Neural progenitor cell (in vitro differentiated cells): ENCODE measurements around the gene ANKHD1.

ENCODE experiments used
- CTCF ChIP-seq: fragments of 200-600 bp; sonication (generic); IDR thresholded peaks from 2 replicates; pipeline ENCODE4 v1.5.1; 2017; ENCODE audit warnings: antibody characterized with exemption, mild to moderate bottlenecking
- EZH2 ChIP-seq: fragments of 200-600 bp; sonication (generic); IDR thresholded peaks from 2 replicates; pipeline ENCODE4 v1.6.1; 2017; ENCODE audit warnings: antibody characterized with exemption, mild to moderate bottlenecking, moderate library complexity

- no peak for TF ChIP-seq EZH2
- TF ChIP-seq CTCF: peak; percentile 83
Observed at GRCh38 chr5:140372971-140373487, 28.6 kb upstream of the ANKHD1 start.
